Fibroblast of skin of left biceps (primary cell): ENCODE results near the gene ROBO1.
"Not testable (repeated sequence)": the region's sequence is repeated elsewhere in the genome, so short reads cannot be mapped to it uniquely, and the experiment has no call there.

Source experiments
- DNase-seq, 2 experiments: peaks; one replicate each; pipeline ENCODE4 v3.0.0-alpha.2; 2013; ENCODE audit warnings: low read depth in 2 of 2

ROBO1 gene

DNA sequence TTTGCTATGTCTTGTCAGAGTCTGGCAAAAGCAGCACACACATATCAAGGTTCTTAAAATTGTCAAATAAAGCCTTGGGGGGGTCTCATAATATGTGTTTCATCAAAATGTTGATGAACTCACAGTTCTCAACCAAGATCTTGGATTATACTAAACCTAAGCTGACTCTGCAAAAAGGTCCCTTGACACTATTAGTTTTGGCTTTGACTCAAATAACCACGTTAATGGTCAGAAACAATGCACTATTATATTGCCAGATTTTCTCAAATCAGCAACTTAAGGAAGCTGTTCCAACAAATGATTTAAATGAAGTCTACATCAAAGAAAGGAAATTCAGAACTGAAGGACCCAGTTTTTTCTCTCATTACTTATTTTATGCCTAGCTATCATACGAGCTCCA, 1063.9 kb downstream of the ROBO1 start:
- DNase-seq = no peak

DNA sequence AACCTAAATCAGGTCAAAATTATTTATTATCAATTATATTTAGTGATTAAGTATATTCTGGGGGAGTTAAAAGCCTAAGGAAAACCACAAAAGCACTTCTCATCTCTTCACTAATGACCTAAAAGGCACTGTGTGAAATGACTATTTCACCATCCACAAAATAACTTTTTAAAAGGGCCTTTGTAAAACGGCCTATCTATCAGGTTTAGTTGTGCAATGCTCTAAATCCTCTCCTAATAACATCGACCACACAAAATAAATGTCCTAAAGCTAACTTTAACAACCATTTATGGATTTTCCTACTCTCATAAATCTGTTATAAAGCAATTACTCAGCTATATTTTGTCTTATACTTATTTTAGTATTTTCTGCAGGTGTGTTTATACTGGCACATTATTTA, 1066.3 kb downstream of the ROBO1 start:
- no peak for DNase-seq

- no peak for DNase-seq
Measured at GRCh38 chr3:78698431-78698830, 1069.4 kb downstream of the ROBO1 start.

DNA sequence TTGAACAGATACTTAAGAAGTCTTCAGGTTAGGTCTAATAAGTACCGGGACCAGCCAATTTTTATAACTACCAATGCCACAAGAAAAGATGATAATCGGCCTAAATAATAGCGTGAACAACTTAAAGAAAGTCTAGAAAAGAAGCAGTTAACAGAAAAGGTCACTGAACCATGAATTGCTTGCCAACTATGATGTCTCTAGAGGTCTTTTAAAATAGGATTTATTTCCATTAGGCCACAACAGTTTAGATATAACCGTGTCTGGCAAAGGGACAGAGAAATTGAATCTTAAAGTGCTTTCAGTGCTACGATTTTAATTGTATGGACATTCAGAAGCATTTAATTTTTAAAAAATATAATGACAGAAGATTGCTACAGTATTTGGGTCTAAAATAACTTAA, 1070.4 kb downstream of the ROBO1 start:
- no peak for DNase-seq

DNA sequence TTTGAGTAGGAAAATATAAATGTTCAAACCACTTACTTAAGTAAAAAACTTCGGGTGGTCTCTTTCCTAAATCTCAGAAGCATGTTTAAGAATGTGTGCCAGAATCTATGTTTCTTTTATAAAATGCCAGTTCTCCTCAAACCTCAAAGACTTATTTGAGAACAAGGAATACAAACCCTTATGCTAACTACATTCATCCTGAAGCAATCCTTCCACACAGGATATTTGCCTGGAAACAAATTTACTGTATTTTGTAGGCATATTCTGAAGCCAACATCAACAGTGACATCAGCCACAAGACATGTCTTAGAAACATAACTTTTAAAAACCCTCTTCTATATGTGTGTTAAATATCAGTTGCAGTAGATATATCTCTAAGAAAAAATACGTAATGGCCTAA, 1077.0 kb downstream of the ROBO1 start:
- DNase-seq = no peak

GRCh38 chr3:78689378-78689777, 1078.4 kb downstream of the ROBO1 start:
- no peak for DNase-seq

DNA sequence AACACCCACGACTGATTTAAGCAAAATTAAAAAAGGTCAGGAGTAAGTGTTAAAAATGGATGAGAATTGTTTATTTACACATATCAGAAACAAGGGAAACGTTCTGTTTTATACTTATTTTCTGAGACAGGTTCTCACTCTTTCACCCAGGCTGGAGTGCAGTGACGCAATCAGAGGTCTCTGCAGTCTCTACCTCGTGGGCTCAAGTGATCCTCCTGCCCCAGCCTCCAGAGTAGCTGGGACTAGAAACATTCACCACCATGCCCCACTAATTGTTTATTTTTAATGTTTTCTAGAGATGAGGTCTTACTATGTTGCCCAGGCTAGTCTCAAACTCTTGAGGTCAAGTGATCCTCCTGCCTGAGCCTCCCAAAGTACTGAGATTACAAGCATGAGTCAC, 1080.3 kb downstream of the ROBO1 start:
- DNase-seq = no peak

- no peak for DNase-seq
Measured at GRCh38 chr3:78683284-78683683, 1084.5 kb downstream of the ROBO1 start.

DNA sequence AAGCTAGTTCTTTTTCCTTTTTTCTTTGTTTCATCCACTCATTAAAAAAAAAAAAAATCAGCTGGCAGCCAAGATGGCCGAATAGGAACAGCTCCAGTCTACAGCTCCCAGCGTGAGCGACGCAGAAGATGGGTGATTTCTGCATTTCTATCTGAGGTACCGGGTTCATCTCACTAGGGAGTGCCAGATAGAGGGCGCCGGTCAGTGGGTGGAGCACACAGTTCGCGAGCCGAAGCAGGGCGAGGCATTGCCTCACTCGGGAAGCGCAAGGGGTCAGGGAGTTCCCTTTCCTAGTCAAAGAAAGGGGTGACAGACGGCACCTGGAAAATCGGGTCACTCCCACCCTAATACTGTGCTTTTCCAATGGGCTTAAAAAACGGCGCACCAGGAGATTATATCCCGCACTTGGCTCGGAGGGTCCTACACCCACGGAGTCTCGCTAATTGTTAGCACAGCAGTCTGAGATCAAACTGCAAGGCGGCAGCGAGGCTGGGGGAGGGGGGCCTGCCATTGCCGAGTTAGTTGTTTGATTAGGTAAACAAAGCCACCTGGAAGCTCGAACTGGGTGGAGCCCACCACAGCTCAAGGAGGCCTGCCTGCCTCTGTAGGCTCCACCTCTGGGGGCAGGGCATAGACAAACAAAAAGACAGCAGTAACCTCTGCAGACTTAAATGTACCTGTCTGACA, 1092.5 kb downstream of the ROBO1 start:
- DNase-seq = not testable (repeated sequence)

DNA sequence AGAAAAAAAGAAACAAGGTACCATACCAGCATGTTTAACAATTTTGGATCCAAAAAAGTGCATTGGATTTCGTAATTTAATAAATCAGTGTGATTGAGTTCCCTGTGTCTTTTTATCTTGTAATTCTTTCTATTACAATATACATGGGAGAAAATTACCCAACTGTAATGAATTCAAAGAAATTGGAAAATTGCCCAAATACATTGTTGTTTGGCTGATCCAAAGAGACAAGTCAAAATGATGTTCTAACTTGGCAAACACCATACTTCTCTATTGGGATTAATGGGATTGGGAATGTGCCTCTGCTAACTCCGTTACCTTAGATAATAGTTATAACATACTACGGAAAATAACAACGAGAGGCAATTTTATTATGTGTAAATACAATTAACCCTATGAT, 1097.1 kb downstream of the ROBO1 start:
- DNase-seq = no peak

GRCh38 chr3:78670094-78670493, 1097.7 kb downstream of the ROBO1 start:
- no peak for DNase-seq

DNA sequence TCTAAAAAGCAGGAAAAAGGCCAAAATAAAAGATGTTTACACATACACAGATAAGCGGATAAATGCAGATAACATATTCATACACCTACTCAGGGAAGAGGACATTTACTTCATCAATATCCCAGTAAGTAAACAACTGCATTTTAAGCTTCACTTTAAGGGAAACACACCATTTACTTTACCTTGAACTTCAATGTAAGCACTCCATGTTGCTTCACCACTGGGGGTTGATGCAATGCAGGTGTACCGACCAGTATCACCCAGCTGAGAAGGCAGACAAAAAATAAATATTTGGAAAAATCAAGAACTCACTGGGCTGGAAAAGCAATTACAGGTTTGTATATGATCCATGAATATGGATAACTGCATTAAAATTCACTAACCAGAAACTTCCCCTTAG, 1099.5 kb downstream of the ROBO1 start:
- DNase-seq = no peak

DNA sequence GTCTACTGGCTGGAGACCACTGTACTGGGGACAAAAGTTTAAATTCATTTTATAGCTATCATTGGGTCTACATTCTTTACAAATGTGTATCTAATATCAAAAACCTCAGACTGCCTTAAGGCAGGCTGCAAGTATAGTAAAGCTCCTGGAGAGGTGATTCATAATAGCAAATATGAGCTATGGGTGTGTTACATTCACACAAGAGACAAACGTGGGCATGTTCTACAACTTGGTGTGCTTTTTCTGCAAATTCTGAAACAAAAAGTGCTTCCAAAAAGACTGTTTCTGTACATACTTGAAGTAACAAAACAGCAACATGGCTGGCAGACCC, 1101.4 kb downstream of the ROBO1 start:
- DNase-seq = peak; percentile 35 to 38

DNA sequence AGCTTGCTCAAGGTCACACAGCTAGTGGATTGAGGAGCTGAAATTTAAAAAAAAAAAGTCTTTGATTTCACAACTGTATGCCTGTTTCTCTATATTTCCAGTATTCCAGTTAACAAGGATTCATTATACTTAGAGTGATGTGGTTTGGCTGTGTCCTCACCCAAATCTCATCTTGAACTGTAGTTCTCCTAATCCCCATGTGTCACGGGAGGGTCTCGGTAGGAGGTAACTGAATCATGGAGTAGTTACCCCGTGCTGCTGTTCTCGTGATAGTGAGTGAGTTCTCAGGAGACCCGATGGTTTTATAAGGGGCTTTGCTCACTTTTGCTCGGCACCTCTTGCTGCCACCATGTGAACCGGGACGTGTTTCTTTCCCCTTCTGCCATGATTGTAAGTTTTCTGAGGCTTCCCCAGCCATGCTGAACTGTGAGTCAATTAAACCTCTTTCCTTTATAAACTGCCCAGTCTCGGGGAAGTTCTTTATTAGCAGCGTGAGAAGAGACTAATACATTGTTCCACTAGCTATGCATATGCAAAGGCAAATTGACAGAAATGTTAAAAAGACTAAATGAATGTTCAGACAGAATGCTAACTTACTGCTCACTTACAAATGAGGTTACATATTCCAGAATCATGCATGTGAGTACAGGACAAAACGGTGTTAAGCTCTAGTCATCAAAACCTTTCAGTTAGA, 1101.9 kb downstream of the ROBO1 start:
- DNase-seq = no peak

DNA sequence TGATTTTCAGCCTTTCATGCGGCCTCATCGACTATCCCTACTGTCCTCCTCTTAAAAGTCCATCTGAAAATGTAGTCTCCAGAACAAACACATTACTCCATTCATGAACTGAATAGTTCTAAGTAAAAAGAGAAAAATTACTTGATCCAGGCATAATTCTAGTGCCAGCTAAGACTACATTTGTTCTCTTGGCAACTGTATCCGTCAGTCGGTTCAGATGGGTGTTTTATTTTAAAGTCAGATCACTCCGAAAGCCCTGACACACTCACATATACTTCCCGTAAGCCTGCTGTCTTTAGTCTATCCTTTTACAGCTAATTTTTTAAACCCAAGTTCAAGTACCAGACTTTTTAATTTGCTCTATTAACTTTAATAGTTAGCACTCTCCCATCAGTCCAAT, 1102.7 kb downstream of the ROBO1 start:
- no peak for DNase-seq

GRCh38 chr3:78660957-78661356, 1106.8 kb downstream of the ROBO1 start:
- DNase-seq = no peak

GRCh38 chr3:78659386-78659987, 1108.3 kb downstream of the ROBO1 start:
- DNase-seq = peak in 1 of 2 experiments; percentile 7

- DNase-seq = no peak
Measured at GRCh38 chr3:78647726-78648125, 1120.1 kb downstream of the ROBO1 start.

- DNase-seq = peak; percentile 34 to 42
Measured at GRCh38 chr3:78645628-78646310, 1122.0 kb downstream of the ROBO1 start.

GRCh38 chr3:78644847-78645246, 1123.0 kb downstream of the ROBO1 start:
- no peak for DNase-seq

DNA sequence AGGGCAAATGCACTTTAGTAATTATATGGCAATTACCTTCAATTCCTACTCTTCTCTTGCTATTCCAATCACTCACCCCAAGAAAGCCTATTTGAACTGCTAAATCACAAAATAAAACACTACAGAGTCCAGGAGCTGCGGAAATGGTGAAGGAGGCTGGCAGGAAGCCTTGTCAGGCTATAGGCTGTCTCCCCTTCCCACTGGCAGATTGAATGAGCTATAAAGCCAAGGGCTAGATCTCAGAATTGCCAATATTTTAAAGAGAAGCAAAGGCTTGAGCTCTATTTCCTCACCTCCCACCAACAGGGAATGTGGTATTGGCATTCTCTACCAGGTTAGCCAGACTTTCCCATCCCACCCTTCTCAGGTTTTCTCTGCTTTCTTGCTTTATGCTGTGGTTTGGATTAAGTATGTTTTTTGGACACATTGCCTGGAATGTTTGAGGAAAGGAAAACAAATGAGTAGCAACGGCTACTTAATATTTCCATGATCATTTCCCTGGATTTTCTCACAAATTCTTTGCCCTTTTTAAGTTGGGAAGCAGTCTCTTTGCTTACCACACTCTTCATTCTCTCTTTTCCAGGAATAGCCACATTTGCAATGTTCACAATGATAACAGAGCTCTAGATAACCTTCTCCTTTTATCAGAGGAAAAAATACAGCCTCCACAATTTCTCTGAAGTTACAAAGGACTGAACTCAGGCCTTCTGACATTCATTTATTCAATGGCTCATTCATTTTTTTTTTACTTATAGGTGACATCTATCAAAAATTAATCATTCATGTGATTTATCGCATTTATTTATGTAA, 1125.4 kb downstream of the ROBO1 start:
- DNase-seq = no peak

- no peak for DNase-seq
Measured at GRCh38 chr3:78641703-78642102, 1126.1 kb downstream of the ROBO1 start.
